Measurements from ENCODE around the gene HNRNPA3. TPM values are rescaled to one million over a fixed set of nuclear protein-coding genes. Genes with fewer than 3 reads are reported as not detected.

Gene HNRNPA3
- total RNA-seq, 1 donor from 2014 or later = 47.5 TPM

GRCh38 chr2:177242121-177242987 is 29.8 kb downstream of the HNRNPA3 start:
- Histone ChIP-seq H3K4me3 (ENCODE audit: low read depth, low read length) (no peak overlapping the region), H3K27me3 (ENCODE audit: control insufficient read depth, insufficient read depth, low read length) (no peaks in the 10 kb centered on the region), H3K36me3 (ENCODE audit: control insufficient read depth, insufficient read depth, low read length) (no peaks in the 10 kb centered on the region)
- DNase-seq (ENCODE audit: low read depth) = peak; percentile 87
- TF ChIP-seq CTCF (IDR thresholded peaks at IDR 0.05; ENCODE audit: insufficient read depth, low read length, poor library complexity, severe bottlenecking) = no peak

- no peak for TF ChIP-seq CTCF (IDR thresholded peaks at IDR 0.05; ENCODE audit: insufficient read depth, low read length, poor library complexity, severe bottlenecking)
- no peak overlapping the region for H3K4me3 ChIP-seq (ENCODE audit: low read depth, low read length)
- no peaks in the 10 kb centered on the region for H3K27me3 ChIP-seq (ENCODE audit: control insufficient read depth, insufficient read depth, low read length)
- no peaks in the 10 kb centered on the region for H3K36me3 ChIP-seq (ENCODE audit: control insufficient read depth, insufficient read depth, low read length)
- DNase-seq (ENCODE audit: low read depth) = no peak
Measured at GRCh38 chr2:177243073-177243472, 30.5 kb downstream of the HNRNPA3 start.

DNA sequence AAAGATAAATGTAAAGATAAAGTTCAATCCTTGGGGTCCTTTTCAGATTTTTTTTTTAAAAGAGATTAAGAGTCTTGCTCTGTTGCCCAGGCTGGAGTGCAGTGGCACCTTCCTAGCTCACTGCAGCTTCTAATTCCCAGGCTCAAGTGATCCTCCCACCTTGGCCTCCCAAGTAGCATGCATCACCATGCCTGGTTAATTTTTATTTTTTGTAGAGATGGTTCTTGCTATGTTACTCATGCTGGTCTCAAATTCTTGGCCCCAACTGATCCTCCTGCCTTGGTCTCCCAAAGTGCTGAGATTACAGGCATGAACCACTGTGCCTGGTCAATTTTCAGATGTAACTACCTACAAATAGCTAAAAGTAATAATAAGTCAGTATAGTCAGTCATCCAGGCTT is 30.9 kb downstream of the HNRNPA3 start:
- H3K4me3 ChIP-seq (ENCODE audit: low read depth, low read length) = no peak overlapping the region
- no peak for DNase-seq (ENCODE audit: low read depth)

DNA sequence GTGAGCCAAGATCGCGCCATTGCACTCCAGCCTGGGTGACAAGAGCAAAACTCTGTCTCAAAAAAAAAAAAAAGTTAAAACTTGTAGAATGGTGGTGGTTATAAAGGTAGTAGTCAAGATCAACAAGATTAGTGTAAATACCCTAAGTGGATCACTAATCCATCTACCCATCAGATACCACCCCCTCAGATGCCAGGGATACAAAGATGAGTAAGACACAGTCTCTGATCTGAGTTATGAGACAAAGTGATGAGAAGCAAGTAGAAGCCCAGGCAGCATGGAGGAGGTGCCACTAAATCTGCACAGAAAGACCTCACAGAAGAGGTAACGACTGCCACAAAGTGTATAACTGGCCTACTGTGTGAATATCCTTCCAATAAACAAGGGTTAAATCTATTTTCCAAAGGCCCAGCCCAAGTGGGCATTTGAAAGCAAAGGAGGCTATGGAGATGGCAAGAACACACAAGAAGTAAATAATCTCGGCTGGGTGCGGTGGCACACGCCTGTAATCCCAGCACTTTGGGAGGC is 31.7 kb downstream of the HNRNPA3 start:
- no peaks in the 10 kb centered on the region for H3K36me3 ChIP-seq (ENCODE audit: control insufficient read depth, insufficient read depth, low read length)
- H3K4me3 ChIP-seq (ENCODE audit: low read depth, low read length) = no peak overlapping the region
- no peak for TF ChIP-seq CTCF (IDR thresholded peaks at IDR 0.05; ENCODE audit: insufficient read depth, low read length, poor library complexity, severe bottlenecking)
- H3K27me3 ChIP-seq (ENCODE audit: control insufficient read depth, insufficient read depth, low read length) = no peaks in the 10 kb centered on the region
- no peak for DNase-seq (ENCODE audit: low read depth)

More for the DNA sequence above, 30.9 kb downstream of the HNRNPA3 start:
- Histone ChIP-seq H3K36me3 (ENCODE audit: control insufficient read depth, insufficient read depth, low read length) (no peaks in the 10 kb centered on the region), H3K27me3 (ENCODE audit: control insufficient read depth, insufficient read depth, low read length) (no peaks in the 10 kb centered on the region)
- TF ChIP-seq CTCF (IDR thresholded peaks at IDR 0.05; ENCODE audit: insufficient read depth, low read length, poor library complexity, severe bottlenecking) = no peak

DNA sequence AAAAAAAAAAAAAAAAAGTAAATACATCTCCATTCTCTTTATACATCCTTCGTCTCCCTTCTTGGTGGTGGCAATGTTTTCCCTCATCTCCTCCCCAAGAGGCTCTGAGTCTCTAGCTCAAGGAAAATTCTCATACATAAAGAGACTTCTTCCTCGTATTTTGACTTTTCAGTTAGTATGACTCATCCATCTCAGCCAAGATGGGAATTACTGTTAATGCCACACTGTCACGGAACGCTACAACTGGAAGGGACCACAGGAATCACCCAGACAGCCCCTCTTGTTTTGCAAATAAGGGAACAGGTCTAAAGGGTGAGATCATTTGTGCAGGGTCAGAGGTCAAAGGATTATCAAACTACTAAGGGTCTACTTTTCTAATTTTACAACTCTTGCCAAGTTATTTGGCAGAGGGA is 32.4 kb downstream of the HNRNPA3 start:
- H3K27me3 ChIP-seq (ENCODE audit: control insufficient read depth, insufficient read depth, low read length) = no peaks in the 10 kb centered on the region
- no peaks in the 10 kb centered on the region for H3K36me3 ChIP-seq (ENCODE audit: control insufficient read depth, insufficient read depth, low read length)
- DNase-seq (ENCODE audit: low read depth) = no peak
- TF ChIP-seq CTCF (IDR thresholded peaks at IDR 0.05; ENCODE audit: insufficient read depth, low read length, poor library complexity, severe bottlenecking) = no peak
- no peak overlapping the region for H3K4me3 ChIP-seq (ENCODE audit: low read depth, low read length)

Data from kidney epithelial cell (primary cell).